GM12801 (cell line): Measurements from ENCODE around the gene SMOC2.

Experiments
- CTCF ChIP-seq: IDR thresholded peaks from one replicate; pipeline ENCODE4 v1.5.1; 2011; ENCODE audit warnings: control low read depth; ENCODE audit not compliant: insufficient read length; ENCODE audit errors: extremely low read depth

The SMOC2 gene

GRCh38 chr6:168499045-168499650 is 58.2 kb downstream of the SMOC2 start:
- TF ChIP-seq CTCF: no peak

DNA sequence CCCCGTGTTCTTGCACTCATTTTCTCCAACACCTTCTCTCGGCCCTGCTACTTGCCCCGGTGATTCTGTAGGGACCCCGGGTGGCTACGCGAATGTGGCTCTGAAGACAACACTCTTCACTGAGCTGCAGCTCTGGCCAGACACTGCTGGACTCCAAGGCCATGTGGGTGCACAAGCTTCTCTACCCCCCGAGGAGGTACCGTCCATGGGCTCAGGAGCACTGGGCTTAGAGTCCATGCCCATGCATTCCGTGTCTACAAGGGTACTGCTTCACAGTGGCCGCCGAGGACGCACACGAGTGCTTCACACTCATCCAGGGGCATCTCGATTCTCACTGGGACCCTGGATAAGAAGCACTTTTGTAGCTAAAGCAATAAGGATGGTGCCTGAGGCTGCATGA is 59.5 kb downstream of the SMOC2 start:
- no peak for TF ChIP-seq CTCF

GRCh38 chr6:168501561-168501960 is 60.6 kb downstream of the SMOC2 start:
- no peak for TF ChIP-seq CTCF

- TF ChIP-seq CTCF: no peak
These were observed 63.4 kb downstream of the SMOC2 start for GRCh38 chr6:168504366-168504765.

DNA sequence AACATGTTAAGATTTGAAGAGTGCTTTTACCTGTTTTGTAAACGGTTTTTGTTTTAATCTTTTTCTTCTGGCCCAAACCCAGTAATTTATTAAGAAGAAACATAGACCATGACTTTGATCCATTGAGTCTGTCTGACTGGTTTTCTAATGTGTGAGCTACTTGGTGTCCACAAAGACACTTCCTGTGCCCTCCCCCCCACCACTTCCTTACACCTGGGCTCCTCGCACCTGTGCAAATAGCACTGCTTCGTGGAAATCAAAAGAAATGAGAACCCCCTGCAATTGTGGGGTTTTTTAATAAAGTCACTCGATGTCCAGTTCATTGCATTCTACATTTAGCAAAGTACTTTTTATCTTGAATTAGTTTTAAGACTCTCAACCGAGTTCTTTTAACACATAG is 65.5 kb downstream of the SMOC2 start:
- no peak for TF ChIP-seq CTCF

DNA sequence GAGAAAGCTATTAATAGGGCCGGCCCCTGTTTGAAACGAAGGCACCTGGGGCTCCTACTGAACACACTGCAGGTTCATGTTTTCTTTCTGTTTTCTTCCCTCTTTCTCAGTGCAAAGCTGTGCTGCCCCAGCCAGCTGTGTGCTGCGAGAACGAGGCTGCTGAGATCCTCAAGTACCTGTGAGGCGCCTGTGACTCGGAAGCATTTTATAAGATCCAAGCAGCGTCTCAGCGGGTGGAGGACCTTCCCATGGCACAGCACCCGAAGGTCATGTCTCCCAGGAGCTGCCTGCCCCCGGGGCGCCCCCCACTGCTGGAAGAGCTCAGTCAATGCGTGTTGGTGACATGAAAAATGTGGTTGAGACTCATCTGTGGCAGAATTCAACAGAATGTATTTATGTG is 66.3 kb downstream of the SMOC2 start:
- no peak for TF ChIP-seq CTCF

DNA sequence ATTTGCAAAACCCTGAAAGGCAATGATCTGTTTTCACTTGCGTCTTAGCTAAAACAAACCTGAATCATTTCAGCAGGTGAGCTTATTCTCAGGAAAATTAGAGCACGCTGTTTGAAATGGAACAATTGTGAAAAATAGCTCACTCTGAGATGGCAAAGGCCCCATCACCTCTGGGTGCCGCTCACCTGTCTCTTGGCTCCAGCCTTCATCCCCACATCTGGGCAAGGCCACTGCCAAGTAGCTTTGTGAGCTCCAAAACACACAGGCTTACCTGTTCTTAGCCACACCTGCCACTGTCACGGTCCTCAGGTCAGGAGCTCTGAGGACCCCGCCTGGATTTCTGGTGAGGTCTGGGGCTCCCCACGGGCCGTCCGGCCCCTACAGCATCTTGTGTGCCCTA is 66.7 kb downstream of the SMOC2 start:
- TF ChIP-seq CTCF: no peak
